HepG2 (cell line): ENCODE measurements around the gene RIPOR3. TPM values are rescaled to one million over a fixed set of nuclear protein-coding genes. Genes with fewer than 3 reads are reported as not detected.

Source experiments
- ERF ChIP-seq: IDR thresholded peaks from 2 replicates; pipeline ENCODE4 v1.6.1; 2018; ENCODE audit warnings: missing biosample characterization, missing genetic modification reagents
- HMGXB4 ChIP-seq, 2 experiments: sonication (generic) in 1 of 2; formaldehyde crosslinking in 1 of 2; IDR thresholded peaks; 2 replicates each; pipeline versions ENCODE4 v1.4.0 to v1.6.1; 2018 to 2020; ENCODE audit warnings: missing genetic modification reagents in 2 of 2, borderline replicate concordance in 1 of 2, low read depth in 1 of 2, mild to moderate bottlenecking in 1 of 2, missing biosample characterization in 1 of 2
- PAXIP1 ChIP-seq: sonication (generic); formaldehyde crosslinking; conservative IDR thresholded peaks from 2 replicates; pipeline ENCODE4 v1.4.0; 2020; ENCODE audit warnings: mild to moderate bottlenecking, missing genetic modification reagents, moderate library complexity
- PHF21A ChIP-seq: sonication (generic); formaldehyde crosslinking; IDR thresholded peaks from 2 replicates; pipeline ENCODE4 v1.5.0; 2020; ENCODE audit warnings: mild to moderate bottlenecking, missing genetic modification reagents
- SNAI1 ChIP-seq: sonication (generic); formaldehyde crosslinking; IDR thresholded peaks from 2 replicates; pipeline ENCODE4 v1.5.0; 2020; ENCODE audit warnings: mild to moderate bottlenecking, missing genetic modification reagents, borderline replicate concordance
- SP5 ChIP-seq: IDR thresholded peaks from 2 replicates; pipeline ENCODE4 v1.6.1; 2016; ENCODE audit warnings: low read depth, borderline replicate concordance
- ZNF563 ChIP-seq: sonication (generic); formaldehyde crosslinking; IDR thresholded peaks from 2 replicates; pipeline ENCODE4 v1.8.0; 2022; ENCODE audit warnings: mild to moderate bottlenecking, moderate library complexity, missing genetic modification reagents
- ZNF598 ChIP-seq: sonication (generic); formaldehyde crosslinking; IDR thresholded peaks from 2 replicates; pipeline ENCODE4 v1.5.1; 2020; ENCODE audit warnings: mild to moderate bottlenecking, missing genetic modification reagents, borderline replicate concordance
- ZNF746 ChIP-seq: sonication (generic); formaldehyde crosslinking; IDR thresholded peaks from 2 replicates; pipeline ENCODE4 v1.8.0; 2022; ENCODE audit warnings: mild to moderate bottlenecking, missing genetic modification reagents
- ZNF75D ChIP-seq: sonication (generic); formaldehyde crosslinking; IDR thresholded peaks from 2 replicates; pipeline ENCODE4 v1.8.1; 2023; ENCODE audit warnings: missing genetic modification reagents, mild to moderate bottlenecking, borderline replicate concordance
- ZNF780A ChIP-seq: sonication (generic); formaldehyde crosslinking; IDR thresholded peaks from 2 replicates; pipeline ENCODE4 v1.8.0; 2022; ENCODE audit warnings: mild to moderate bottlenecking, missing genetic modification reagents, moderate library complexity
- ZNF83 ChIP-seq: sonication (generic); formaldehyde crosslinking; IDR thresholded peaks from 2 replicates; pipeline ENCODE4 v1.4.0; 2020; ENCODE audit warnings: missing genetic modification reagents, mild to moderate bottlenecking, borderline replicate concordance
- ZNF883 ChIP-seq: sonication (generic); formaldehyde crosslinking; IDR thresholded peaks from 2 replicates; pipeline ENCODE4 v1.5.1; 2020; ENCODE audit warnings: mild to moderate bottlenecking, missing genetic modification reagents; ENCODE audit errors: not compliant biosample characterization
- ZSCAN29 ChIP-seq: sonication (generic); formaldehyde crosslinking; conservative IDR thresholded peaks from 2 replicates; pipeline ENCODE4 v1.4.0; 2020; ENCODE audit warnings: mild to moderate bottlenecking, missing genetic modification reagents
- polyA plus RNA-seq, 8 experiments: library from polyadenylated mRNA; depleted of rRNA in 3 of 8; stranded (reverse) in 7 of 8; unstranded in 1 of 8; fragments of >200 nt; fragmentation: Illumina TruSeq in 4 of 8; extraction: Trizol in 4 of 8; gene quantifications; 2 replicates each; pipeline versions ENCODE4 v1.2.1 to v1.2.3, GENCODE V29; 2011 to 2016; ENCODE audit warnings: low read depth in 4 of 8, missing spikeins in 1 of 8, mixed read lengths in 1 of 8; ENCODE audit not compliant: insufficient read depth in 1 of 8
- total RNA-seq, 5 experiments: library from RNA; depleted of rRNA; stranded (reverse); fragments of >200 nt; fragmentation: Illumina TruSeq; extraction: Trizol; gene quantifications; 2 replicates each; pipeline ENCODE4 v1.2.3, GENCODE V29; 2016; ENCODE audit warnings: low read depth in 1 of 5
- TF ChIP-seq, protein P1 (sequence below): IDR thresholded peaks from 2 replicates; pipeline ENCODE4 v1.6.1; 2016; ENCODE audit warnings: missing compliant biosample characterization, missing genetic modification reagents, borderline replicate concordance
- TF ChIP-seq, protein P2 (sequence below): sonication (generic); formaldehyde crosslinking; IDR thresholded peaks from 2 replicates; pipeline ENCODE4 v1.5.1; 2020; ENCODE audit warnings: missing genetic modification reagents, mild to moderate bottlenecking, borderline replicate concordance
- TF ChIP-seq, protein P3 (sequence below): sonication (generic); formaldehyde crosslinking; IDR thresholded peaks from 2 replicates; pipeline ENCODE4 v1.9.0; 2021; ENCODE audit warnings: missing genetic modification reagents, mild to moderate bottlenecking, borderline replicate concordance

RIPOR3 gene
- total and polyA plus RNA-seq, 2 of the 13 experiments (the other 11 are each of a cell fraction or from before 2014, with no cell fraction given) = 0.18 TPM; not detected in 1

DNA sequence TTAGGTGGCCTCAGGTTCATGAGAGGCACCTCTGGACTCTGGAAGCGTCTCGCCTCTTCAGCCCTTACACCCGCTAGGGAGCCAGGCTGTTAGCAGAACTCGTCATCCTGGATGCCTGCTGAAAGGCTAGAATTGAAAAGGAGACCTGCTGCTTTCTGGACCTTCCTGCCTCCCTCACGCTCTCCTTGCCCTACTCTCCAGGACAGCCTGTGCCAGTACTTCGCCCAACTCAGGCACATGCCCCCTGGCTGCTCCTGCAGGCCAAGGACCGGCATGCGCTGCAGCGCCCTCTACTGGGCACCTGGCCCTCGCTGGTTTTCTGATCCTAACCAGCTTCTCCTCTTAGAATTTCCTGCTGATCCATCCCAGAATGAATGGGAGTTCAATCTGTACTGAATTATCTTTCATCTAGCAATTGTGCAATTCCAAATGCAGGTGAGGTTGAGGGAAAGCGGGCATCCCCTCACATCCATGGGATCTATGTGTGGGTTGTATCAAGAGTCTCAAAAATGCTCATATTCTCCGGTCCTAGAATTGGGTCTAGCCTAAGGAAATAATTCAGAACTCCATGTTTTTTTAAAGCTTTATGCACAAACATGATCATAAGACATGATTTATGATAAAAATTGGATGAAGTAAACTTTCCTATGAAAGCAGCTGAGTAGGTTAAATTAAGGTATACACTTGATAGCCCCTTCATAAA lies 103.2 kb downstream of the RIPOR3 start (continued):
- no peak for TF ChIP-seq ZNF75D (CRISPR knock-in tag)
- no peak for TF ChIP-seq PHF21A (CRISPR knock-in tag)
- TF ChIP-seq, protein P1, sequence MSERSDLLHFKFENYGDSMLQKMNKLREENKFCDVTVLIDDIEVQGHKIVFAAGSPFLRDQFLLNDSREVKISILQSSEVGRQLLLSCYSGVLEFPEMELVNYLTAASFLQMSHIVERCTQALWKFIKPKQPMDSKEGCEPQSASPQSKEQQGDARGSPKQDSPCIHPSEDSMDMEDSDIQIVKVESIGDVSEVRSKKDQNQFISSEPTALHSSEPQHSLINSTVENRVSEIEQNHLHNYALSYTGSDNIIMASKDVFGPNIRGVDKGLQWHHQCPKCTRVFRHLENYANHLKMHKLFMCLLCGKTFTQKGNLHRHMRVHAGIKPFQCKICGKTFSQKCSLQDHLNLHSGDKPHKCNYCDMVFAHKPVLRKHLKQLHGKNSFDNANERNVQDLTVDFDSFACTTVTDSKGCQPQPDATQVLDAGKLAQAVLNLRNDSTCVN = peak; percentile 57; the same call in 1 of the 2 replicates
- TF ChIP-seq HMGXB4 (CRISPR knock-in tag; IDR thresholded peaks at IDR 0.05; ENCODE audit: borderline replicate concordance in 1 of 2, low read depth in 1 of 2) = peak; percentile 50 to 94; a peak in 2 of 4 replicates
- TF ChIP-seq ZNF780A (CRISPR knock-in tag) = no peak
- TF ChIP-seq ZNF883 (CRISPR knock-in tag) = peak; percentile 46
- TF ChIP-seq ZNF746 (CRISPR knock-in tag) = no peak
- TF ChIP-seq, protein P2, sequence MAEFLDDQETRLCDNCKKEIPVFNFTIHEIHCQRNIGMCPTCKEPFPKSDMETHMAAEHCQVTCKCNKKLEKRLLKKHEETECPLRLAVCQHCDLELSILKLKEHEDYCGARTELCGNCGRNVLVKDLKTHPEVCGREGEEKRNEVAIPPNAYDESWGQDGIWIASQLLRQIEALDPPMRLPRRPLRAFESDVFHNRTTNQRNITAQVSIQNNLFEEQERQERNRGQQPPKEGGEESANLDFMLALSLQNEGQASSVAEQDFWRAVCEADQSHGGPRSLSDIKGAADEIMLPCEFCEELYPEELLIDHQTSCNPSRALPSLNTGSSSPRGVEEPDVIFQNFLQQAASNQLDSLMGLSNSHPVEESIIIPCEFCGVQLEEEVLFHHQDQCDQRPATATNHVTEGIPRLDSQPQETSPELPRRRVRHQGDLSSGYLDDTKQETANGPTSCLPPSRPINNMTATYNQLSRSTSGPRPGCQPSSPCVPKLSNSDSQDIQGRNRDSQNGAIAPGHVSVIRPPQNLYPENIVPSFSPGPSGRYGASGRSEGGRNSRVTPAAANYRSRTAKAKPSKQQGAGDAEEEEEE (CRISPR knock-in tag) = no peak
- TF ChIP-seq SP5 (CRISPR knock-in tag) = no peak
- peak; percentile 54; the same call in 1 of the 2 replicates for TF ChIP-seq ERF (CRISPR knock-in tag)
- peak; percentile 83; the same call in 1 of the 2 replicates for TF ChIP-seq ZNF83 (CRISPR knock-in tag)
- TF ChIP-seq, protein P3, sequence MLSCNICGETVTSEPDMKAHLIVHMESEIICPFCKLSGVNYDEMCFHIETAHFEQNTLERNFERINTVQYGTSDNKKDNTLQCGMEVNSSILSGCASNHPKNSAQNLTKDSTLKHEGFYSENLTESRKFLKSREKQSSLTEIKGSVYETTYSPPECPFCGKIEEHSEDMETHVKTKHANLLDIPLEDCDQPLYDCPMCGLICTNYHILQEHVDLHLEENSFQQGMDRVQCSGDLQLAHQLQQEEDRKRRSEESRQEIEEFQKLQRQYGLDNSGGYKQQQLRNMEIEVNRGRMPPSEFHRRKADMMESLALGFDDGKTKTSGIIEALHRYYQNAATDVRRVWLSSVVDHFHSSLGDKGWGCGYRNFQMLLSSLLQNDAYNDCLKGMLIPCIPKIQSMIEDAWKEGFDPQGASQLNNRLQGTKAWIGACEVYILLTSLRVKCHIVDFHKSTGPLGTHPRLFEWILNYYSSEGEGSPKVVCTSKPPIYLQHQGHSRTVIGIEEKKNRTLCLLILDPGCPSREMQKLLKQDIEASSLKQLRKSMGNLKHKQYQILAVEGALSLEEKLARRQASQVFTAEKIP (CRISPR knock-in tag) = no peak
- no peak for TF ChIP-seq PAXIP1 (CRISPR knock-in tag)
- TF ChIP-seq ZNF563 = no peak
- TF ChIP-seq ZNF598 = peak; percentile 81; the same call in 1 of the 2 replicates
- TF ChIP-seq ZSCAN29 = no peak
- no peak for TF ChIP-seq SNAI1 (CRISPR knock-in tag)
